H54 (cell line): ENCODE results near the gene NPEPL1.

Source experiments
- DNase-seq: peaks from one replicate; pipeline ENCODE4 v3.0.0; 2011; ENCODE audit warnings: low spot score, mixed read lengths; ENCODE audit not compliant: insufficient read length
- FAIRE-seq: peaks from 3 replicates; lab custom pipeline; 2011; peaks lifted over from hg19 to GRCh38; lab: Jason Lieb, UNC
- POLR2A ChIP-seq: IDR thresholded peaks from 2 replicates; pipeline ENCODE4 v1.6.1; 2011; ENCODE audit warnings: low read depth, mild to moderate bottlenecking, low read length

The NPEPL1 gene

DNA sequence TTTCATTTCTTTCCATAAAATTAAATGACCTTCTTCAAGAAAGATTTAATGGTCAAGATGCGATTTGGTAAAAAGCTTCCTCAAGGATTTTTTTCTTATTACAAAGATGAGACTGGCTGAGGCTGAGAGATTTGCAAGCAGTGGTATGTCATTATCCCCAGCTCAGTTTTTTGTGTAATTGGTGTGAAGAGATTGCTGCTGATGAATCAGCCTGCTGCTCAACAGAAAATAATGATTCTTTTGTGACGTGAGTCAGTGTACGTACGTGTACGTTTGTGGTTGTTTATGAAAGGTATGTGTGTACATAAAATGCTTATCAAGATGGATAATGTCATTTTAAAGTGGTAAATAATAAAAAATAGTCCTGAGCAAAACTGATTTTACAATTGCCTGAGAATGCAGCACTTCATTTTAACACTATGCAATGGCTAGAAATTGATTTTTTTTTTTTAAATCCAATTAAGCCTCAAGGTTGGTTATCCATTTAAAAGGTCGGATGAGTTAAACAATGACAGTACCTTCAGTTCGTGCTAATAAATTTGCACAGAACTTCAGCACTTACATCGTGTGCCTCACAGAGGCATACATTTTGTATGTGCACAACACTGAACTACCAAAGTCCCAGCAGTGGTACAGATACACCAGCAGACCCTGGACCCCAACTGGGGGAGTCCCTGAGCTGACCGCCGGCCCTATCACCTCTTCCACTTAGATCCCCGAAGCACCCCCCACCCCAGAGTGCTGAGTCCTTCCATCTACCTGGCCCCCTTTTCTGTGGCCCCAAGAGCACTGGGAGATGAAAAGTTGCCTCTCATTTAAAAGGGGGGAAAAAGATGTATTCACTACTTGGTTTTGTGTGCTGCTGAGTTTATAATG, 9.7 kb upstream of the NPEPL1 start:
- FAIRE-seq, result no peak
- TF ChIP-seq POLR2A, result no peak
- no peak for DNase-seq

DNA sequence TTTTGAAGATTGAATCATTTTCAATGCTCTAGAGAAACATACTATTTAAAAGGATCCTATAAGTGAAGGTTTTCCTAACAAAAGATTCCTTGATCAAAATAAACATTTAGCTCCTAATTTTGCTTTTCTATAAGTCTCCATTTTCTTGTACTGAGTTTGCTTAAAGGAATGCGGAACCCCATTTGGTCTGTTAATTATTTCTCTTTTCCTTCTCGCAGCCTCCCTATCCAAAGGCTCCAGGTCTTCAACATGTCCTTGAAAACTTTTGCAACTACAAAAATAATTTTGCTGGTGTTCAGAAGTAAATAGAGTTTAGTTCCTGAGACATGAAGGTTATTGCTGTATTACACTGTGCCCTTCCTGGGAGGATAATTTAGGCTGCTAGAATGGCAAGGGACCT, 8.3 kb upstream of the NPEPL1 start:
- DNase-seq (no peak), FAIRE-seq (no peak)

DNA sequence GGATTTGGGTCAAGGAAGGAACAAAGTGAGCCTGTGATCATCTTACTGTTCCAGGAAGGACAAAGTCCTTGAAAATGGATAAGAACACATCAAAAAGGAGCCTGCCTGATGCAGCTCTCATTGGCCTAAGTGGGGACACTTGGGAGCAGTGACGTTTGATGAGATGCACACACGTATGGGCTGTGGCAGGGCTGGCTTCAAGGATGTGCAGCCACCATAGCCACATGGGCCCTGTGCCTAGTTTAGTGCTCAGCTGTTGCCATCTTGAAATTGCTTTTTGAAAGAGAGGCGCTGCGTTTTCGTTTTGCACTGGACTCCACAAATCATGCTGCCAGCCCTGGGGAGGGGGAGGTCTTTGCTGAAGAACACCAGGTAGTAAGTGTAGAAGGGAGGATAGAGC, 6.6 kb upstream of the NPEPL1 start:
- no peak for TF ChIP-seq POLR2A
- DNase-seq (no peak), FAIRE-seq (no peak)

More for the DNA sequence above, 8.3 kb upstream of the NPEPL1 start:
- no peak for TF ChIP-seq POLR2A

DNA sequence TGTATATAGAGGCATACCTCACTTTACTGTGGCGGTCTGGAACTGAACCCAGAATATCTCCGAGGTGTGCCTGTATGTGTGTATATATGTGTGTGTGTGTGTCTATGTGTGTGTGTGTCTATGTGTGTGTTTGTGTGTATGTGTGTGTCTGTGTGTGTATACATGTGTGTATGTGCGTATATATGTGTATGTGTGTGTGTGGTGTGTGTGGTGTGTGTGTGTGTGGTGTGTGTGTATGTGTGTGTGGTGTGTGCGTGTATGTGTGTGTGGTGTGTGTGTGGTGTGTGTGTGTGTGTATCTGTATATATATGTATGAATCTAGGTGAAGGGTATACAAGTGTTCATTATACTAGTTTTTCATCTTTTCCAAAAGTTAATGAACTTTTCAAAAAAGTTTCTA, 4.2 kb upstream of the NPEPL1 start:
- TF ChIP-seq POLR2A, result no peak
- FAIRE-seq (no peak), DNase-seq (no peak)

DNA sequence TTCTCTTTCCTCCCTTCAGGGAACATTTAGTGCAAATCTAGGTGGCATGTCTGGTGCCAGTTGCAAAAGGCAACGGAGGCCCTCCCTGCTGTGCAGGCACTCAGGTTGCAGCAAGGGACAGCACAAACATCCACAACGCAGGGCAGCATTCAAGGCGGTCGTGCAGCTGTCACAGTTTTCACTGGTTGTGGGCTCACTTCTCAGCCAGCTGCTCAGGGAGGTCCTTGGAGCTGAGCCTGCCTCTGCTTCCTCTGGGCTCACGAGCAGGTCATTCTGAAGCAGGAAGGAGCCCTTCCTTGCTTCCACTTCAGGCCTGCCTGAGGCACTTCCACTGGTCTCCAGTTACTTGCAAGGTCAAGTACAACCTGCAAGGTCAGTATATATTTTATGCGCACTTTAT, 3.8 kb upstream of the NPEPL1 start:
- FAIRE-seq (no peak), DNase-seq (no peak)
- TF ChIP-seq POLR2A, result no peak

DNA sequence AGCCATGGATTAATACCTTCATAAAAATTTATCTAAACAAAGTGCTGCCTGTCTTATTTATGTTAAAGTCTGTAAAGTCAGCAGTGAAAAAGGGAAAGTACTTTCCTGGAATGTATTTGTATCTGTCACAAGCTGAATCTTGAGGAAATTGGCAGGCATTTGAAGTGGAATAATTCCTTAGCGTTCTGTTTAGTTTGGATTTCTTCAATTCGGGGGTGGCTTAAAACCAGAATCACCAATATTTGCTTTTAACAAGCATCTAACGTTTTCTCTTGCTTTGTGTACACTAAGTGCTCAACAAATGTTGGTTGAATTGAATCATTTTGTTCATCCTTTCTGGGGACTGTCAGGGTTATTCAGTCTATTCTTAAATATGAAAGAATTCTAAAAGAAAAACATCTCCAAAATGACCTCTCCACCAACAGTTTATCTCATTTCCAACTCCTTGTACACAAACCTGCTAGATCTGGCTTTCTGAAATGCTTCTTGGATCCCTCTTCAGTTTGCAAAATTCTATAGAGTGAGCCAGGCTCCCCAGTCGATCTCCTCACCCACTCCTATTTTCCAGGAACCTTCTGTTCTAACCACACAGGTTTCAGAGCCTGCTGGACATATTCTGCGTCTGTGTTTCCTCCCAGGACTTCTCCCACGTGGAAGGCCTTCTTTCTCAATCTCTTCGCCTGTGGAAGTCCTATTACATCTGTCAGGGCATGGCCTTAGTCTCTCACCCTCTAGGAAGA, 2.0 kb upstream of the NPEPL1 start:
- DNase-seq (no peak), FAIRE-seq (no peak)
- no peak for TF ChIP-seq POLR2A

DNA sequence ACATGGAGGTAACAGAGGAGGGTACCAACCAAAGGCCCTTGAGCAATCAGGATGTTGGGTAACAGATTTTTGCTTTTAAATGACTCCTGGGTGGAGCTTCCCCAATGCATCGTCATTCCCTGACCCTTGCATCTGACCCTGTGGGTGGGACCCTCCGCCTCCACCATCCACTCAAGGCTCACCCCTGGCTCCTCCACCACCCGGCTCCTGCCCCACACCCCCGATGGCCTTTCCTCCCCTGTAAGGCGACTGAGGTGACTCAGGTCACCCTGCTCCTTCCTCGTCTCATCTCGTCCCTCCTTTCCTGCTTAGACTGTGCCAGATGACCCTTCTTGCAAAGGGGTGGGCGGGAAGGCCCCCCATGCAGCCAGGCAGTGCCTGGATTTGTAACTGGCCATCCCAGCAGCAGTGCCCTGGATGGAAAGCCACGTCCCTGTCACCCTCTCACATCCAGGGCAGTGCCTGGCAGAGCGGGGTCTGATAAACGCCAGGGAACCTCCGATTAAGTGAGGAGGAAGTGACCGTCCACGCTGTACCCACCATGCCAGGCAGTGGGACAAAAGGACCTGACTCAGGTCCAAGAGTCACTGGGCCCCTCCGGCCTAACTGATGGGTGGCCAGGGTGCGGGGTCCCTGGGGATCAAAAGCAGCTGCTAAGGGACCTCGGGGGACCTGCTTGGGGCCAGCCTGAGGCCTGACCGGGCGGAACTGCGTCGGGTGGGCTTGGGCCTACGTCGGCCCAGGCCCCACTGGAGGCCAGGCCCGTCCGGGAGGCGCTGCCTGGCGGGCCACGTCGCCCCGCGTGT, 624 bp upstream of the NPEPL1 start:
- no peak for DNase-seq
- no peak for TF ChIP-seq POLR2A
- FAIRE-seq, result no peak

DNA sequence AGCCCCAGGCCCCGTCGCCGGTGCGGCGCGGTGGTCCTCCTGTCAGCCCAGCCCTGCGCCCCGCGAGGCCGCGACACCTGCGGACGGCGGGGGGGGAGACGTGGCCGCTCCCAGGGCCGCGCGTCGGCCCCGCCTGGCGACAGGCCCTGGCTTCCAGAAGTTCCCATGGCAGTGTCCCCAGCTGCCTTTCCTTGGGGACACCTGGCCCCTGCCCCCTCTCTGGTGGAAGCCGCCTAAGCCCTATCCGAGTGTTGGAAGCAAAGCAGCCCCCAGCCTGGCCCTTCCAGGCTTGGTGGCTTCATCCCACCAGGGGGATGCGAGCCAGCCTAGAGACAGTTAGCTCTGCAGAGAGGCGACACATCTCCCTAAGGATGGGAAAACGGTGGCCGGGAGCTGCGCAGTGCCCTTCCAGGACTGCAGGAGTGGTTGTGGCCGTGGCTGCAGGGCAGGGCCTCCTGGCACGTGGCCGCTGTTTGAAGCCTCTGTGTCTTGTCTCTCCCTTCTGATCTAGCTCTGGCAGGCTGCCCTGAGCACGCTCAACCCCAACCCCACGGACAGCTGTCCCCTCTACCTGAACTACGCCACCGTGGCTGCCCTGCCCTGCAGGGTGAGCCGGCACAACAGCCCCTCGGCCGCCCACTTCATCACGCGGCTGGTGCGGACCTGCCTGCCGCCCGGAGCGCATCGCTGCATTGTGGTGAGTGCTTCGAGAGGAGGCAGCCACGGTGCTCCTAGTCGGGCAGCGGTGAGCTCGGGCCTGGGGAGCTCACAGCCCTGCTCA, 816 bp downstream of the NPEPL1 start:
- DNase-seq, result no peak
- FAIRE-seq, result no peak
- TF ChIP-seq POLR2A, result no peak

DNA sequence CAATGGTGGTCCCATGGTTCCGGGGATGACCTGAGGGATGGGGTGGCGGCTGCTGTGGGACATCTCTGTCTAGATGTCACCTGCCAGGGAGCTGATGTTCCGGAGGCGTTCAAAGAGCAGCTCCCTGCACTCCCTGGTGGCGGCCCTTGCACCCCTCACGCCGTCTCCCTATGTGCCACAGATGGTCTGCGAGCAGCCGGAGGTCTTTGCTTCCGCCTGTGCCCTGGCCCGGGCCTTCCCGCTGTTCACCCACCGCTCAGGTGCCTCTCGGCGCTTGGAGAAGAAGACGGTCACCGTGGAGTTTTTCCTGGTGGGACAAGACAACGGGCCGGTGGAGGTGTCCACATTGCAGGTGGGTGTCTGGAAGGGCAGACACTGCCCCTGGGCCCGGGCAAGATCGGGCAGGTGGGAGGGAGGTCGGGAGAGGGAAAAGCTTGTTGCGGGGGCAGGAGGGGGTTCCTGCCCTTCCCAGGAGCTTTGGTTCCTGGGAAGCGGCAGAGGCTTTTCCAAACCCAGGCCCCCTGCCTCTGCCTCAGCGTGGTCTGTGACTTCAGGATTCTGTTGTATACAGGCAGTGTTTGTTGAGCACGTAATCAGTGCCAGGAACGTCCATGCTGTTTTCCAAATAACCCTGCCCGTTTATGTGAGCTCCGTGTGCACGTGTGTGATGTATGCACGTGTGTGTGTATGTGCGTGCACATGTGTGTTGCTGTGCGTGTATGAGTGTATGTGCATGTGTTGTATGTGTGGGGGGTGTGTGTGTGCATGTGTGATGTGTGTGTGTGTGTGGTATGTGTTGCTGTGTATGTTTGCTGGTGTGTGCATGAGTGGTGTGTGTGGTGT, 1.9 kb downstream of the NPEPL1 start:
- FAIRE-seq (no peak), DNase-seq (no peak)
- no peak for TF ChIP-seq POLR2A

DNA sequence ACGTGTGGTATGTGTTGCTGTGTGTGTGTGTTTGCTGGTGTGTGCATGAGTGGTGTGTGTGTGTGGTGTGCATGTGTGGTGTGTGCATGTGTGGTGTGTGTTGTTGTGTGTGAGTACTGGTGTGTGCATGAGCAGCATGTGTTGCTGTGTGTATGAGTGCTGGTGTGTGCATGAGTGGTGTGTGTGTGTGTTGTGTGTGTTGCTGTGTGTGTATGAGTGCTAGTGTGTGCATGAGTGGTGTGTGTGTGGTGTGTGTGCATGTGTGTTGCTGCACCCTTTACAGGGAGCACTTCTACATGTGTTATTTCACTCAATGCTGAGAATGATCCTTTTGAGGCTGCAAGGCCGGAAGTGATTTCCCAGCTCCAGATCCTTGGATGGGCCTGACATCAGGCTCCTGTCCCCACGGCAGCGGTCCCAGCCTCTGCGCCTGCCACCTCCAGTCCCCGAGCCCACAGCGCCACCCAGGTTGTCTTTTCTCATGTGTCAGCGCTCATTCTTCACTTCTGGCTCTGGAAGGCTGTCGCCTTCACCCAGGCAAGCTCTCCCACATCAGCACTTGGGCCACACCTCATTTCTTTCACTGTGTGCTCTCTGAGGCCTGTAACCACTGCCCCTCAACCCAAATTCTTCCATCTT, 2.6 kb downstream of the NPEPL1 start:
- DNase-seq (no peak), FAIRE-seq (no peak)
- TF ChIP-seq POLR2A, result no peak

DNA sequence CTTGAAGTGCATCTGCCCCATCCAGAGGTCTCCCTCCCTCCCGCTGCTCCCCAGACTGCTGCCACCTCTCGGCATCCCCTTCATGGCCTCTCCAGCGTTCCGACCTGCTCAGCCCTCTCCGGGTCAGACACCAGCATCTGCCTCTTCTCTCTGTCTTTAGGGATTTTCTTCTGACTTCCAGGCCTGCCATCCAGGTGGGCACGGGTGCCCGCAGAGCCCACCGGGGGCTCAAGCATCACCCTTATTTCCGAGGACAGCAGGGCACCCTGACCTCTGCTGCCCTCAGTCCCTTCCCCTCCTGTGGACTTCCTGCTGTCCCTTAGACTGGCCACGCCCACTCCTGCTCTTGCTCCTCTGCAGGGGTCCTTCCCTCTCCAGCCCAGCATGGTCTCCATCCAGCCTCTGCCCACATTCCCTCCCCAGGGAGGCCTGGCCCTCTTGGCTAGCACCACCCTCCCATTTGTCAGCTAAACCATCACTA, 3.3 kb downstream of the NPEPL1 start:
- no peak for DNase-seq
- FAIRE-seq, result no peak
- TF ChIP-seq POLR2A, result no peak
